Psoas muscle (tissue), 8 donors: ENCODE data around the gene GAS2L1. TPM values are rescaled to one million over a fixed set of nuclear protein-coding genes. Genes with fewer than 3 reads are reported as not detected.
"Not testable (repeated sequence)": the region's sequence is repeated elsewhere in the genome, so short reads cannot be mapped to it uniquely, and the experiment has no call there.

Source experiments
- ATAC-seq, 4 donors: fragments of 200-7000 bp; cut with Tn5 transposase; one replicate each; pipeline ENCODE4 v1.9.1; 2020; ENCODE audit warnings: moderate library complexity in 3 of 4, mild to moderate bottlenecking in 2 of 4
- DNase-seq, 2 donors: peaks; one replicate each; pipeline ENCODE4 v3.0.0-alpha.2; 2020
- H3K27ac ChIP-seq: fragments of 200-600 bp; one replicate; pipeline ENCODE4 v1.8.0; 2022
- H3K27me3 ChIP-seq, 3 donors: fragments of 200-600 bp in 1 of 3; one replicate each; pipeline versions ENCODE4 v1.6.1 to v1.8.0; 2013 to 2022; ENCODE audit warnings: low read length in 2 of 3, mild to moderate bottlenecking in 2 of 3, moderate library complexity in 1 of 3; ENCODE audit not compliant: insufficient read depth in 3 of 3
- H3K36me3 ChIP-seq, 2 donors: fragments of 200-600 bp in 1 of 2; one replicate each; pipeline versions ENCODE4 v1.6.1 to v1.8.0; 2013 to 2022; ENCODE audit warnings: low read depth in 1 of 2, mild to moderate bottlenecking in 1 of 2, moderate library complexity in 1 of 2; ENCODE audit not compliant: insufficient read depth in 1 of 2
- H3K4me1 ChIP-seq: fragments of 200-600 bp; one replicate; pipeline ENCODE4 v1.8.0; 2022
- H3K4me3 ChIP-seq: fragments of 200-600 bp; one replicate; pipeline ENCODE4 v1.8.0; 2022; ENCODE audit warnings: mild to moderate bottlenecking
- H3K9me3 ChIP-seq: fragments of 200-600 bp; one replicate; pipeline ENCODE4 v1.8.0; 2022
- CTCF ChIP-seq: fragments of 200-600 bp; IDR thresholded peaks from one replicate; pipeline ENCODE4 v1.8.0; 2022; ENCODE audit warnings: antibody characterized with exemption
- WGBS, 3 donors: extraction: QIAGEN DNeasy Blood & Tissue Kit; methylation state at CpG; one replicate each; pipeline versions ENCODE4 v1.1.6 to v1.1.7; 2013; 5-methylcytosine and 5-hydroxymethylcytosine counted together
- intact Hi-C, 2 donors: fragments of 100-400 bp; cut with DNase I; formaldehyde crosslinking; loops; one replicate each; pipeline versions ENCODE4 v1.11.0 to v1.14.2; 2022
- polyA plus RNA-seq, 3 donors: library from polyadenylated mRNA; stranded (reverse); fragments of 200-250 nt; gene quantifications; one replicate each; pipeline ENCODE4 v1.2.3, GENCODE V29; 2013
- total RNA-seq, 4 donors: library from RNA; stranded (reverse); fragmentation: NEBNext Ultra II Directional in 2 of 4; extraction: Animal tissue kit (Norgen Biotek cat#: 25700) in 2 of 4; gene quantifications; one replicate each; pipeline versions ENCODE4 v1.2.1 to v1.2.4, GENCODE V29; 2021 to 2023
- donor health status: healthy with polysubstance abuse.
- donor health status: DM: no; HTN: no; CAD: no; lungs with moderate emphysema.
- donor health status: Bipolar disorder and iron deficiency.
- donor health status: healthy.
- donor health status: DM: yes; HTN: yes; CAD: no.
- donor health status: DM: no; HTN: no; CAD: no.
- donor health status: DM: no; HTN: no; CAD: no.
- donor health status: DM: yes; HTN: yes; CAD: no.

GAS2L1 gene
- total and polyA plus RNA-seq, 7 donors, result 4.6 to 19.8 (median 5.2) TPM

GRCh38 chr22:29342577-29343312 is 36.3 kb downstream of the GAS2L1 start:
- WGBS, 3 donors, result 76 to 86% (median 76%) methylated on average over 10 of the region's 10 CpGs
- H3K36me3 ChIP-seq, result peaks cover 0 to 71% of the 10 kb centered on the region in 2 donors
- ATAC-seq, result peak in 1 of 4 donors; percentile 15
- no peak for DNase-seq
- TF ChIP-seq CTCF, result no peak
- H3K27me3 ChIP-seq, result no peaks in the 10 kb centered on the region
- H3K9me3 ChIP-seq, result no peaks in the 10 kb centered on the region
- intact Hi-C loops, result no loop called here
- H3K27ac ChIP-seq, result peak overlapping the region; percentile 79
- H3K4me1 ChIP-seq, result peaks cover 69% of the 10 kb centered on the region
- H3K4me3 ChIP-seq, result no peak overlapping the region

- ATAC-seq, result no peak
- no peak overlapping the region for H3K4me3 ChIP-seq
- peaks cover 0 to 71% of the 10 kb centered on the region in 2 donors for H3K36me3 ChIP-seq
- WGBS, 3 donors, result 60 to 68% (median 64%) methylated on average over 7 of the region's 7 CpGs
- DNase-seq, result peak in 1 of 2 donors; percentile 51
- H3K27me3 ChIP-seq, result no peaks in the 10 kb centered on the region
- peaks cover 69% of the 10 kb centered on the region for H3K4me1 ChIP-seq
- no peak for TF ChIP-seq CTCF
- intact Hi-C loops, result no loop called here
- peak overlapping the region; percentile 79 for H3K27ac ChIP-seq
- no peaks in the 10 kb centered on the region for H3K9me3 ChIP-seq
These were observed 36.9 kb downstream of the GAS2L1 start for GRCh38 chr22:29343313-29343805.

GRCh38 chr22:29344137-29344536 is 37.7 kb downstream of the GAS2L1 start:
- H3K9me3 ChIP-seq, result no peaks in the 10 kb centered on the region
- H3K36me3 ChIP-seq, result peaks cover 0 to 71% of the 10 kb centered on the region in 2 donors
- no peaks in the 10 kb centered on the region for H3K27me3 ChIP-seq
- H3K4me3 ChIP-seq, result no peak overlapping the region
- H3K4me1 ChIP-seq, result peaks cover 68% of the 10 kb centered on the region
- H3K27ac ChIP-seq, result peak overlapping the region; percentile 79
- peak; percentile 87 to 92 for DNase-seq
- TF ChIP-seq CTCF, result no peak
- intact Hi-C loops, result no loop called here
- peak; percentile 78 to 90 (median 81) for ATAC-seq
- 23 to 43% (median 25%) methylated on average over 5 of the region's 5 CpGs for WGBS, 3 donors

- Histone ChIP-seq H3K4me1 (peaks cover 64% of the 10 kb centered on the region), H3K27ac (peak overlapping the region; percentile 79), H3K36me3 (peaks cover 0 to 71% of the 10 kb centered on the region in 2 donors)
- H3K27me3 ChIP-seq, H3K9me3 ChIP-seq, H3K4me3 ChIP-seq, ATAC-seq, intact Hi-C loops: not testable (repeated sequence)
- peak in 1 of 2 donors; percentile 0 for DNase-seq
- 84 to 85% (median 84%) methylated on average over 5 of the region's 5 CpGs for WGBS, 3 donors
These were observed 38.4 kb downstream of the GAS2L1 start for GRCh38 chr22:29344889-29345288.

GRCh38 chr22:29345932-29346331 is 39.5 kb downstream of the GAS2L1 start:
- ATAC-seq (no peak), DNase-seq (peak in 1 of 2 donors; percentile 8)
- intact Hi-C loops, result no loop called here
- no peak for TF ChIP-seq CTCF
- no peaks in the 10 kb centered on the region for H3K27me3 ChIP-seq
- H3K9me3 ChIP-seq, result no peaks in the 10 kb centered on the region
- H3K4me3 ChIP-seq, result no peak overlapping the region
- peak overlapping the region; percentile 61 for H3K27ac ChIP-seq
- peaks cover 64% of the 10 kb centered on the region for H3K4me1 ChIP-seq
- H3K36me3 ChIP-seq, result peaks cover 0 to 71% of the 10 kb centered on the region in 2 donors
